NCI-H2196 (cell line): ENCODE results near the gene SH3BP4.

Experiments used
- DNase-seq: peaks from one replicate; lab custom pipeline; 2025; ENCODE audit not compliant: unreplicated experiment; lab: John Stamatoyannopoulos, UW

The SH3BP4 gene

GRCh38 chr2:234964631-234965461 is 13.0 kb downstream of the SH3BP4 start:
- DNase-seq = no peak

GRCh38 chr2:234966340-234966739 is 14.5 kb downstream of the SH3BP4 start:
- DNase-seq = no peak

GRCh38 chr2:234967201-234967869 is 15.5 kb downstream of the SH3BP4 start:
- DNase-seq = no peak

- DNase-seq = no peak
These were observed 16.0 kb downstream of the SH3BP4 start for GRCh38 chr2:234967870-234968208.

GRCh38 chr2:234968631-234969305 is 17.0 kb downstream of the SH3BP4 start:
- DNase-seq = no peak

- no peak for DNase-seq
These were observed 17.7 kb downstream of the SH3BP4 start for GRCh38 chr2:234969306-234970098.

- DNase-seq = no peak
These were observed 18.3 kb downstream of the SH3BP4 start for GRCh38 chr2:234970099-234970440.

GRCh38 chr2:234970477-234970882 is 18.7 kb downstream of the SH3BP4 start:
- no peak for DNase-seq

GRCh38 chr2:234971496-234971895 is 19.7 kb downstream of the SH3BP4 start:
- DNase-seq = no peak

- DNase-seq = no peak
These were observed 21.2 kb downstream of the SH3BP4 start for GRCh38 chr2:234973008-234973407.

- no peak for DNase-seq
These were observed 22.9 kb downstream of the SH3BP4 start for GRCh38 chr2:234974501-234975385.

GRCh38 chr2:234975611-234976010 is 23.8 kb downstream of the SH3BP4 start:
- no peak for DNase-seq

- no peak for DNase-seq
These were observed 24.8 kb downstream of the SH3BP4 start for GRCh38 chr2:234976479-234977227.

- peak; percentile 24 for DNase-seq
These were observed 25.4 kb downstream of the SH3BP4 start for GRCh38 chr2:234977228-234977679.

- peak; percentile 70 for DNase-seq
These were observed 26.8 kb downstream of the SH3BP4 start for GRCh38 chr2:234978466-234979203.

GRCh38 chr2:234979204-234980167 is 27.7 kb downstream of the SH3BP4 start:
- peak; percentile 44 for DNase-seq

GRCh38 chr2:234980451-234981187 is 28.8 kb downstream of the SH3BP4 start:
- peak; percentile 47 for DNase-seq
